ELF-1 (cell line): ENCODE measurements around the gene DOCK10.

ENCODE experiments used
- DNase-seq: peaks from one replicate; pipeline ENCODE4 v3.0.0-alpha.2; 2016; ENCODE audit warnings: low read depth, low spot score

Gene DOCK10

GRCh38 chr2:224716921-224717320 lies 325.3 kb downstream of the DOCK10 start:
- DNase-seq, result no peak

GRCh38 chr2:224716201-224716600 lies 326.1 kb downstream of the DOCK10 start, which contains the start of gene CCDC195:
CCDC195 (minus strand) TSS chr2:224716365; CDS start chr2:224716365, 0 bp downstream.
- no peak for DNase-seq
